Naive B cell (primary cell): ENCODE results near the gene TRIOBP. TPM values are rescaled to one million over a fixed set of nuclear protein-coding genes. Genes with fewer than 3 reads are reported as not detected.

Experiments
- ATAC-seq, 2 donors: fragments of 150-1000 bp; cut with Tn5 transposase; 2 replicates each; pipeline ENCODE4 v1.10.0; 2021; ENCODE audit warnings: low read depth in 2 of 2, mild to moderate bottlenecking in 2 of 2, moderate library complexity in 2 of 2
- DNase-seq: peaks from one replicate; pipeline ENCODE4 v3.0.0; 2022
- H3K27ac Mint-ChIP-seq, 6 donors: one replicate each; pipeline ENCODE4 v1.8.0; 2020 to 2022; ENCODE audit warnings: mild to moderate bottlenecking in 6 of 6, mixed read lengths in 6 of 6, moderate library complexity in 5 of 6, inconsistent platforms in 2 of 6
- H3K27me3 Mint-ChIP-seq, 3 donors: one replicate each; pipeline ENCODE4 v1.8.0; 2021 to 2022; ENCODE audit warnings: mixed read lengths in 3 of 3, mild to moderate bottlenecking in 1 of 3
- H3K36me3 Mint-ChIP-seq, 2 donors: one replicate each; pipeline ENCODE4 v1.8.0; 2020 to 2022; ENCODE audit warnings: mixed read lengths in 2 of 2, inconsistent platforms in 1 of 2, mild to moderate bottlenecking in 1 of 2
- H3K4me1 Mint-ChIP-seq, 3 donors: one replicate each; pipeline ENCODE4 v1.8.0; 2020 to 2022; ENCODE audit warnings: mixed read lengths in 3 of 3, inconsistent platforms in 1 of 3, mild to moderate bottlenecking in 1 of 3, moderate library complexity in 1 of 3
- H3K4me3 Mint-ChIP-seq, 8 donors: one replicate each; pipeline ENCODE4 v1.8.0; 2020 to 2022; ENCODE audit warnings: mild to moderate bottlenecking in 8 of 8, mixed read lengths in 8 of 8, moderate library complexity in 8 of 8, inconsistent platforms in 2 of 8
- H3K9me3 Mint-ChIP-seq, 7 donors: one replicate each; pipeline ENCODE4 v1.8.0; 2020 to 2022; ENCODE audit warnings: mixed read lengths in 7 of 7, mild to moderate bottlenecking in 5 of 7, inconsistent platforms in 2 of 7, moderate library complexity in 1 of 7
- polyA plus RNA-seq, 6 donors: library from polyadenylated mRNA; unstranded; fragments of 300-500 nt; fragmentation: Illumina TruSeq; gene quantifications; one replicate each; pipeline ENCODE4 v1.2.3, GENCODE V29; 2021; ENCODE audit warnings: low read depth in 6 of 6

The TRIOBP gene
- polyA plus RNA-seq, 6 donors from 2014 or later, result 13.7 to 19.5 (median 16.2) TPM

GRCh38 chr22:37802310-37803194, 105.7 kb downstream of the TRIOBP start:
- Mint-ChIP-seq H3K9me3 (peaks cover 0 to 3% (median 0%) of the 10 kb centered on the region in 7 donors), H3K4me1 (peaks cover 26 to 39% (median 37%) of the 10 kb centered on the region in 3 donors), H3K27ac (peak overlapping the region in 2 of 6 donors; percentile 6 to 89), H3K27me3 (peaks cover 46 to 68% (median 47%) of the 10 kb centered on the region in 3 donors), H3K36me3 (no peaks in the 10 kb centered on the region), H3K4me3 (peak overlapping the region in 7 of 8 donors; percentile 33 to 84 (median 73))
- DNase-seq, result no peak
- no peak for ATAC-seq

- no peak for ATAC-seq
- peaks cover 44 to 74% (median 50%) of the 10 kb centered on the region in 3 donors for H3K27me3 Mint-ChIP-seq
Observed at GRCh38 chr22:37803195-37803638, 106.4 kb downstream of the TRIOBP start.

GRCh38 chr22:37803639-37804351, 106.9 kb downstream of the TRIOBP start:
- H3K4me1 Mint-ChIP-seq, result peaks cover 26 to 48% (median 47%) of the 10 kb centered on the region in 3 donors
- H3K27me3 Mint-ChIP-seq, result peaks cover 47 to 80% (median 56%) of the 10 kb centered on the region in 3 donors
- peaks cover 0 to 3% (median 0%) of the 10 kb centered on the region in 7 donors for H3K9me3 Mint-ChIP-seq

More at GRCh38 chr22:37803195-37803638, 106.4 kb downstream of the TRIOBP start:
- Mint-ChIP-seq H3K9me3 (peaks cover 0 to 3% (median 0%) of the 10 kb centered on the region in 7 donors), H3K27ac (peak overlapping the region in 3 of 6 donors; percentile 6 to 89 (median 74)), H3K36me3 (no peaks in the 10 kb centered on the region), H3K4me1 (peaks cover 26 to 44% (median 42%) of the 10 kb centered on the region in 3 donors), H3K4me3 (peak overlapping the region in 7 of 8 donors; percentile 33 to 84 (median 73))
- DNase-seq, result no peak

GRCh38 chr22:37804352-37804880, 107.6 kb downstream of the TRIOBP start:
- ATAC-seq (no peak), DNase-seq (no peak)
- peaks cover 26 to 49% (median 47%) of the 10 kb centered on the region in 3 donors for H3K4me1 Mint-ChIP-seq
- H3K27me3 Mint-ChIP-seq, result peaks cover 47 to 82% (median 58%) of the 10 kb centered on the region in 3 donors
- H3K4me3 Mint-ChIP-seq, result peak overlapping the region; percentile 9 to 84 (median 68)
- H3K9me3 Mint-ChIP-seq, result peaks cover 0 to 3% (median 0%) of the 10 kb centered on the region in 7 donors
- peak overlapping the region in 2 of 6 donors; percentile 55 to 92 for H3K27ac Mint-ChIP-seq
- no peaks in the 10 kb centered on the region for H3K36me3 Mint-ChIP-seq

More at GRCh38 chr22:37803639-37804351, 106.9 kb downstream of the TRIOBP start:
- H3K36me3 Mint-ChIP-seq, result no peaks in the 10 kb centered on the region
- no peak for ATAC-seq
- DNase-seq, result no peak
- peak overlapping the region in 2 of 6 donors; percentile 55 to 89 for H3K27ac Mint-ChIP-seq
- H3K4me3 Mint-ChIP-seq, result peak overlapping the region; percentile 34 to 84 (median 68)

- peak; percentile 23 to 40 for ATAC-seq
- Mint-ChIP-seq H3K27ac (peak overlapping the region in 2 of 6 donors; percentile 55 to 82), H3K4me1 (peaks cover 26 to 49% (median 47%) of the 10 kb centered on the region in 3 donors), H3K27me3 (peaks cover 49 to 86% (median 55%) of the 10 kb centered on the region in 3 donors), H3K36me3 (no peaks in the 10 kb centered on the region), H3K4me3 (peak overlapping the region; percentile 56 to 92 (median 74)), H3K9me3 (peaks cover 0 to 3% (median 0%) of the 10 kb centered on the region in 7 donors)
- peak; percentile 43 for DNase-seq
Observed at GRCh38 chr22:37804881-37805809, 108.3 kb downstream of the TRIOBP start.

- H3K36me3 Mint-ChIP-seq, result no peaks in the 10 kb centered on the region
- peaks cover 46 to 85% (median 49%) of the 10 kb centered on the region in 3 donors for H3K27me3 Mint-ChIP-seq
- H3K27ac Mint-ChIP-seq, result no peak overlapping the region
- ATAC-seq, result no peak
- DNase-seq, result no peak
- H3K4me3 Mint-ChIP-seq, result peak overlapping the region; percentile 54 to 92 (median 74)
- H3K9me3 Mint-ChIP-seq, result peaks cover 0 to 3% (median 0%) of the 10 kb centered on the region in 7 donors
- peaks cover 26 to 49% (median 47%) of the 10 kb centered on the region in 3 donors for H3K4me1 Mint-ChIP-seq
Observed at GRCh38 chr22:37805810-37806277, 109.0 kb downstream of the TRIOBP start.

- Mint-ChIP-seq H3K4me3 (peak overlapping the region; percentile 60 to 92 (median 74)), H3K36me3 (no peaks in the 10 kb centered on the region), H3K27me3 (peaks cover 46 to 79% (median 49%) of the 10 kb centered on the region in 3 donors), H3K4me1 (peaks cover 26 to 49% (median 47%) of the 10 kb centered on the region in 3 donors), H3K27ac (peak overlapping the region in 1 of 6 donors; percentile 37), H3K9me3 (peaks cover 0 to 3% (median 0%) of the 10 kb centered on the region in 7 donors)
- ATAC-seq (no peak), DNase-seq (no peak)
Observed at GRCh38 chr22:37806409-37807333, 109.8 kb downstream of the TRIOBP start.

- Mint-ChIP-seq H3K4me1 (peaks cover 26 to 45% (median 44%) of the 10 kb centered on the region in 3 donors), H3K4me3 (peak within 1 kb of the TSS; percentile 72 to 92 (median 78)), H3K9me3 (peaks cover 0 to 3% (median 0%) of the 10 kb centered on the region in 7 donors), H3K27ac (peak within 1 kb of the TSS in 1 of 6 donors; percentile 37), H3K36me3 (no peaks in the 10 kb centered on the region), H3K27me3 (peaks cover 45 to 86% (median 49%) of the 10 kb centered on the region in 3 donors)
- DNase-seq, result peak; percentile 68
- peak; percentile 82 for ATAC-seq
Observed at GRCh38 chr22:37807410-37808293, 110.8 kb downstream of the TRIOBP start, which contains the start of gene GCAT. Gene GCAT, plus strand, starts transcription at chr22:37807934. Its CDS starts 34 bp downstream, at chr22:37807968.

GRCh38 chr22:37808294-37808657, 111.4 kb downstream of the TRIOBP start:
- no peak for ATAC-seq

GRCh38 chr22:37809672-37810333, 113.0 kb downstream of the TRIOBP start:
- no peaks in the 10 kb centered on the region for H3K36me3 Mint-ChIP-seq
- ATAC-seq (no peak), DNase-seq (no peak)
- H3K9me3 Mint-ChIP-seq, result peaks cover 0 to 3% (median 0%) of the 10 kb centered on the region in 7 donors
- H3K27ac Mint-ChIP-seq, result no peak overlapping the region
- peak overlapping the region in 1 of 8 donors; percentile 12 for H3K4me3 Mint-ChIP-seq
- peaks cover 11 to 29% (median 25%) of the 10 kb centered on the region in 3 donors for H3K4me1 Mint-ChIP-seq
- H3K27me3 Mint-ChIP-seq, result peaks cover 30 to 80% (median 33%) of the 10 kb centered on the region in 3 donors

More at GRCh38 chr22:37808294-37808657, 111.4 kb downstream of the TRIOBP start:
- Mint-ChIP-seq H3K36me3 (no peaks in the 10 kb centered on the region), H3K4me3 (peak overlapping the region; percentile 72 to 92 (median 78)), H3K9me3 (peaks cover 0 to 3% (median 0%) of the 10 kb centered on the region in 7 donors), H3K27ac (no peak overlapping the region), H3K4me1 (peaks cover 20 to 39% (median 38%) of the 10 kb centered on the region in 3 donors), H3K27me3 (peaks cover 39 to 86% (median 45%) of the 10 kb centered on the region in 3 donors)
- no peak for DNase-seq
